Activated CD4-positive, CD25-positive, alpha-beta regulatory T cell treated with anti-CD3 and anti-CD28 coated beads, Interleukin-2, amount 50 U/mL, for 24 hours (primary cell): ENCODE results near the gene DDX1.

Source experiments
- ATAC-seq, 2 donors: fragments of 150-1000 bp; cut with Tn5 transposase; one replicate each; pipeline ENCODE4 v1.10.0; 2021; ENCODE audit warnings: mild to moderate bottlenecking in 1 of 2, moderate library complexity in 1 of 2

DDX1 gene

DNA sequence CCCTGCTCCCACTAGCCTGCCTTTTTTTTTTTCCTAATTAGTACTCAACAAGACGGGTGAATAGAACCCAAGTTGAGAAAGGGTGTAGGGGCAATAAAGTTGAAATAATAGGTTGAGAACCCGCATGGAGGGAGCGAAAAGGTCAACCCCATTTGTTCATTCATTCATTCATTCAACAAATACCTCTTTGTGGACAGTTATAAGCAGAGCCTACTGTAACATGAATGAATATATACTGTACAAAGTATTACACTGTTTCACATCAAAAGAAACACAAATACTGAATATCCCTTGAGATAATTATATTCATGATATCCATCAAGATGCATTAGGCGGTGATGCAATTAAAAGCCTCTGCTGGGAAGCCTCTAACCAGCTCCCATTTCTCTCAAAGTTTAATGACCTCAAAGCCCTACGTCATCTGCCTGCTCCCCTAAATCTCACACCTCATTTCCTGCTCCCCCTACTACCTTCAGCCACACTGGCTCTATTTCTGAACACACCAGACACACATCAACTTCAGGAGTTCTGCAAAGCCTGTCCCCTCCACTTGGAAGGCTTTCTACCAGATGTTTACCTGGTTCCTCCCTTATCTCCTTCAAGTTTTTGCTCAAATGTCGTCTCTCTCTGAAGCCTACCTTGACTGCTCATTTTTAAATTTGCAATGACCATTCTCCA is 29.2 kb upstream of the DDX1 start:
- no peak for ATAC-seq

DNA sequence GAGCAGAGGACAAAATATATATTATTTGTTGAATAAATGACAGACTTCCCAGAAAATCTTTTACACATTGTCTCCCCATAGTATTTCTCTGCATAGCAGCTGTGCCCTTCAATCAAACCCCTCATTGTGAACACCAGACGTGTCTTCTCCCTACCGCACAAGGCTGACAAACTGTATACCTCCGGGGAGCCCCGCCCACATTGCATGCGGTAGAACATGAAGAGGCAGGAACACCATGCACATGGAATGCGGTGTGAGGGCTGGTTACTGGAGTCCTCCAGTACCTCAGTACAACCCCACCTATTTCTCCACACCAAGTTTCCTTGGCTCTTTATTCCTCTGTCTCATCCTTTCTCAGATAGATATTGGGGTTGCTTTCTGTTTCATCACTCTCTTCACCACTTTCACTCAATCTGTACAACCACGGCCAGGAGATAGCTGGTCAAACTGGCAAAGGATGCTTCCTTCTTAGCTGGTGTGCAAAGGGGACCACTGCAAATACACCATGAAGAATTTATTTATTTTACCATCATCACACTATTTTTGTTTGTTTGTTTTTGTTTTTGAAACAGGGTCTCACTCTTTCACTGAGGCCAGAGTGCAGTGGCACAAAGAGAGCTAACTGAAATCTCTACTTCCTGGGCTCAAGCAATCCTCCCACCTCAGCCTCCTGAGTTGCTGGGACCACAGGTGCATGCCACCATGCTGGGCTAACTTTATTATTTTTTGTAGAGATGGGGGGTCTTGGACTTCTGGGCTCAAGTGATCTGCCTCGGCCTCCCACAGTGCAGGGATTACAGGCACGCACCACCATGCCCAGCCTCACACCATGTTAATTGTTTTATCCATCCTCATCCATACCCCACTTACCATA is 28.2 kb upstream of the DDX1 start:
- no peak for ATAC-seq

DNA sequence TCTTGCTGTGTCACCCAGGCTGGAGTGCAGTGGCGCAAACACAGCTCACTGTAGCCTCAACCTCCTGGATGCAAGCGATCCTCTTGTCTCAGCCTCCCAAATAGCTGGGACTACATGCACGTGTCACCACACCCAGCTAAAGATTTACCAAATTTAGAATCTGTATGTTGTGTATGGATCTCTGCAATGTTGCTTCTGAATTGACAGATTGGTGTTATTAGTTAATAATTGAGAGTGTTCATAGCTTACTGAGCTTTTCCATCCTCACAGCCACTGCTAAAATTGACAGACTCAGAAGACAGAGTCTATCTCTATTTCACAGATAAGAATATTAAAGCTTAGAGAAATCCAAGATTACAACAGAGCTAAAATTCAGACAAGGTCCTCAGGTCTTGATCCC is 26.3 kb upstream of the DDX1 start:
- no peak for ATAC-seq

DNA sequence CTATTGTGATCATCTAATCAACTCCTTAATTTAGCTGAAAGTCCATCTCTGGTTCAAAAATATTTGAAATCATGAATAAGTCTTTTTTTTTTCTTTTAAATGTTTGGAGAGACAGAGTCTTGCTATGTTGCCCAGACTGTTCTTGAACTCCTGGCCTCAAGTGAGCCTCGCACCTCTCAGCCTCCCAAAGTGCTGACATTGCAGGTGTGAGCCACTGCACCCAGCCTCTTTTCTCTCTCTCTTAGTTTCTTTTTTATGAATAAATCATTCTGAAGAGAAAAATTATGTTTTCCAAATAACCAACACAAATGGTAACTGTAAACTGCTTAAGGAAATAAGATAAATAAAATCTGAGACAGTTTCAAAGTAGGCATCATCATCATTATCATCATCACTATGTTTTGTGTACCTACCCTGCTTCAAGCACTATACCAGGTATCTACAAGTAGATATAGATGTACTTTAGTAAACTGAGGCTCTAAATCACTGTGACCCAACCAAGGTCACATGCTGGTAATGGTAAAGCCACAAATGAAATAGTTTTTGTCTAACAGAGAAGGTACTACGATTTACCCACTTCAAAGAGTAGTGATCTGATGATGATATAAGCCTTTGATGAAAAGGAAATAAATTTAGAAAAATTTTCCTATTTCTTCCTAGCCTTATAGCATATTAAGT is 25.5 kb upstream of the DDX1 start:
- no peak for ATAC-seq

DNA sequence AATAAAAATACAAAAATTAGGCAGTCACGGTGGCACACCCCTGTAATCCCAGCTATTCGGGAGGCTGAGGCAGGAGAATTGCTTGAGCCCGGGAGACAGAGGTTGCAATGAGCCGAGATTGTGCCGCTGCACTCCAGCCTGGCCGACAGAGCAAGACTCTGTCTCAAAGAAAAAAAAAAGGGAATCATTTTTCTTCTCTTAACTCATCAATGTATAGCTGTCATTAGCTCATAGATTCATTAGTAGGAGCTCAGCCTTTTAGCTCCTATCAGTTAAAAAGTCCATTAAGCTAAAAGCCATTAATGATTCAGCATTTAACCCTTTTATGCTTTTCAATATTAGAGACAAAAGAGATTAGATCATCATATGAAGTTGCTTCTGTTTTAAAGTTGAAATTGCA is 24.8 kb upstream of the DDX1 start:
- no peak for ATAC-seq

DNA sequence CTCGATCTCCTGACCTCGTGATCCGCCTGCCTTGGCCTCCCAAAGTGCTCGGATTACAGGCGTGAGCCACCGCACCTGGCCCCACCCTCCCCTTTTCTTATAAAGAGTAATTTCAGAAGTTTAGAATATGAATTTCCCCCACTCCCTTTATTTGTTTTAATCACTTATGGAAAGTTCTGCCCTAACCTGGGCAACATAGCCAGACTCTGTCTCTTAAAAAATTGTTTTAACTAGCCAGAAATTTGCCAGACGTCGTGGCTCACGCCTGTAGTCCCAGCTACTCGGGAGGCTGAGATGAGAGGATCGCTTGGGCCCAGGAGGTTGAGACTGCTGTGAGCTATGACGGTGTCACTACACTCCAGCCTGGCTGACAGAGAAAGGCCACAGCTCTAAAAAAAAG is 22.8 kb upstream of the DDX1 start:
- ATAC-seq: no peak

DNA sequence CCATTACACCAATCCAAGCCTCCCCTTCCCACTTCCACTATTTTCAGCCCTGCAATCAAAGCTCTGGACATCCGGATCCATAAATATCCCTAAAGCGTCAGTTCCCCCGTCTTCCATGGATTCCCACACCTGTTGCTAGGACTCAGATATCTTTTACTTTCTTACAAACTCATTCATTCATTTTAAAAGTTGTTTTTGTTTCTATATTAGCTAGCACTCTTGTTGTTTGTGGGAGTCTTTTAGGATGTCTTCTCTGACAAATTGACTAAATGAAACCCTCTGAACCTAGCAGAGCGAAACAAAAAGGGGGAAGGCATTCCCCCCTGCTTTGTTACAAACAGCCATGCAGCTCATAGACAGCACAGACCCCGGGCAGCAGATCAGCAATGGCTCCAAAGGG is 21.6 kb upstream of the DDX1 start:
- ATAC-seq: no peak

DNA sequence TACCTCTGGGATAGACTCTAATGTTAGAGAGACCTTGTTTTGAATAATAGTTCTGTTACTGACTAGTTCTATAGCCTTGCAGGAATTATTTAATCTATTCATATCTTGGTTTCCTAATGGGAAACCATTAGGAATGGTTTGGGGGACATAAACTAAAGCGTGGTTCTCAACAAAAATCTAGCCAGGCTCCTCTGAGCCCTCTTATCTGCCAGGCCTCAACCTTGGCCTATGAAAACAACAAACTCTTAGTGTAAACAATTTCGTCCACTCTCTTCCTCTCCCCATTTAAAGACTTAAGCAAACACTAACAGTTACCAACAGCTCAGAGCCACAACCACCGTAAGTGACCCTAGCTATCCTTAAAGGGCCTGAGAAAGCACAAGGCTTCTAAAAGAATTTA is 19.9 kb upstream of the DDX1 start:
- ATAC-seq: no peak

DNA sequence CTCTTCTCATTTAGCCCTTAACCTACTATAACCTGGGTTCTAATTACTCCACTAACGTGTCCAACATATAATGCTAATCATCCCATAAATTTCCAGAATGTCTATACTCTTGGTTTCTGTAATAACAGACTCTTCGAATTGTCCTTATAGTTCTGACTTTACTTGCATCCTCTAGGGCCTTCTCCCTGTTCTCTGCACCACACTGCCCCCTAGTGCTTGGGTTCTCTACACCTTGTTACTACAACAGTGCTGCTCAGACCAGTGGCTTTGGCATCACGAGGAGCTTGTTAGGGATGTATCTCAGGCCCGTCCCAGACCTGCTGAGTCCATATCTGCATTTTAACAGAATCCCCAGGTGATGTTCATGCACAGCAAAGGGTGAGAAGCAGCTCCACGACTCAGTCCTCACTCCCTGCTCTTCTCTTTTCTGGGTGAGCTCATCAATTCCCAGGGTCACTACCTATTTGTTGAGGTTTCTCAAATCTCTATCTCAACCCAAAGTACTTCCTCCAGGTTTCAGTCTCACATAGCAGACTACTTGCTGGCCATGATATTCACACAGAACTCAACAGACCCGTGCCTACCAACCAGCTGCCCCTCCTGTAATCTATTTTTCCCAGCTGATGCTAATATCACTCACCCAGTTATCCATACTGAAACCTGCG is 14.5 kb upstream of the DDX1 start:
- ATAC-seq: peak; percentile 92

DNA sequence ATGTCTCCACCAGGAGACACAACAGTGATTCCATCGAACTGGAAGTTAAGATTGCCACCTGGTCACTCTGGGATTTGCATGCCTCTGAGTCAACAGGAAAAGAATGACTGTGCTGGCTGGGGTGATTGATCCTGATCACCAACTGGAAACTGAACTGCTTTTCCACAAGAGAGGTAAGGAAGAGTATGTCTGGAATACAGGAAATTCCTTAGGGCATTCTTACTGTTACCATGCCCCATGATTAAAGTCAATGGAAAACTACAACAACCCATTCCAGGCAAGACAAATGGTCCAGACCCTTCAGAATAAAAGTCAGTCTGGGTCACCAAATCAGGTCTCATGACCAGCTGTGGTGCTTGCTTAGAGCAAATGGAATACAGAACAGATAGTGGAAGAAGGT is 12.0 kb upstream of the DDX1 start:
- no peak for ATAC-seq

DNA sequence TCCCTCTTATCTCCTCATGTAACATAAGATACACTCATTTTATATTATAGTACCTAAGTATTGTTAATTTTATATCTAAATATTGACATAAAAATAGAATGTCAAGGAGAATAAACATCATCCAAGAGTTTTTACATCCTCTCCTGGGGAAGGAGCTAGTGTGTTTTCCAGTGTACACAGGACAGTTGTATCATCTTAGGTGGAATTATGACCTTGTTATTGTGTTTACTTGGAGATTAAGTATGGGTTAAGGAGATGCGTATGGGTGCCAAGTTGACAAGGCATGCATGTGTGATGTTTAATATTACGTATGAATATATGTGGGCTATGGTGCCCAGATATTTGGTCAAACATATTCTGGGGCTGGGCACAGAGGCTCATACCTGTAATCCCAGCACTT is 11.2 kb upstream of the DDX1 start:
- ATAC-seq: no peak

DNA sequence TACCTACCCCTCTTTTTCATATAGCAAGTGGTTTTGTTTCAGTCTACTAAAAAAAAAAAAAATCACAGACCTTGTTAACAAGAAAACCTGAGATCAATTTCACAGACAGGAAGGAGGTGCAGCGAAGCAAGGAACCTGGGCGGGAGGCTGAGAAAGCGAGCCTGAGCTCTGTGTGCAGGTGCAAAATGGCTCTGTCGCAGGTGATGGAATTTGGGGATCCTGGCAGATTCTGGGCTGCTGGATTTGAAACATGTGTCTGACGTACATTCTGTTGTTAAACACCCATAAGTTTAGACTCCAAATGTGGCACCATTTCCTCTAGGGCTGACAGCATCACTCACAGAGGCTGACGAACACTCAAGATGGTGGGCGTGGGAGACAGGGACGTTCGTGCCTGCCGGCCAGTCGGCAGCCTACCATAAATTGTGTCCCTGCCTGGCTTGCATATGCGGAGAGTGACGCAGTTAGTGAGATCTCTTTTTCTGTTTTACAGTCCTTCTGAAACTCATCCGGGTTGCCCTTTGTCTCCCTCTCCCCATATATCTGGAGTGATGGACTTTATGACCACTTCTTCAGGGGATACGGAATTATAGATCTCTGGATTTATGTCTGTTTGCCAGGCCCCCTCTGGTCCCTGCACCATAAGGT is 8.8 kb upstream of the DDX1 start:
- no peak for ATAC-seq

DNA sequence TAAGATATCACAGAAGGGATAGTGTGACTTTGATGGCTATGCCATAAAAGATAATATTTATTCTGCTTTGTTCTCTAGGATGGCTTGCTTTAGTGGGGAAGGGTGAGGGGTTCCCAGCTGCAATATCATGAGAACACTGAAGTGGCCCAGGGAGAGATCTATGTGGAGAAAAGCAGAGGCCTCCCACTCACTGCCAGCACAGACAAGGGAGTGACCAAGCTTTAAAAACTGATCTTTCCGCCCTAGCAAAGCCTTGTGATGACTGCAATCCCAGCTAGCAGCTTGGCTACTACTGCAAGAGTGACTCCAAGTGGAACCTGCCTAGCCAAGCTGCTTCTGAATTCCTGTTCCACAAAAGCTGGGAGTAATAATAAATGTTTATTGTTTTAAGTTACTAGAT is 7.8 kb upstream of the DDX1 start:
- ATAC-seq: no peak

DNA sequence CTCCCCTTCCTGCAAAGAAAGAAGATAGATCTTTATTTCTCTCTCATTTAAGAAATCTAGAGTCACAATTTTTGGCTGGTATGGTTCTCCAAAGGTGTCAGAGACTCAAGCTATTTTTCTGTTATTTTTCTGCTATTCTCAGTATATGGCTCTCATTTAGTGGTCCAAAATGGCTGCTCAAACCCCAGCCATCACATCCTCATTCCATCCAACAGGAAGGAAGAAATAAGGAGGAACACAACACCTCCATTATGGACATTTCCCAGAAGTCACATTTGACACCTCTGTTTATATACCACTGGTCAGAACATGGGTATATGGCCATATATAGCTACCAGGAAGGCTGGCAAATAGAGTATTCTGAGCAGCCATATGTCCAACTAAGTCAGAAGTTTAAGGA is 7.4 kb upstream of the DDX1 start:
- ATAC-seq: no peak

DNA sequence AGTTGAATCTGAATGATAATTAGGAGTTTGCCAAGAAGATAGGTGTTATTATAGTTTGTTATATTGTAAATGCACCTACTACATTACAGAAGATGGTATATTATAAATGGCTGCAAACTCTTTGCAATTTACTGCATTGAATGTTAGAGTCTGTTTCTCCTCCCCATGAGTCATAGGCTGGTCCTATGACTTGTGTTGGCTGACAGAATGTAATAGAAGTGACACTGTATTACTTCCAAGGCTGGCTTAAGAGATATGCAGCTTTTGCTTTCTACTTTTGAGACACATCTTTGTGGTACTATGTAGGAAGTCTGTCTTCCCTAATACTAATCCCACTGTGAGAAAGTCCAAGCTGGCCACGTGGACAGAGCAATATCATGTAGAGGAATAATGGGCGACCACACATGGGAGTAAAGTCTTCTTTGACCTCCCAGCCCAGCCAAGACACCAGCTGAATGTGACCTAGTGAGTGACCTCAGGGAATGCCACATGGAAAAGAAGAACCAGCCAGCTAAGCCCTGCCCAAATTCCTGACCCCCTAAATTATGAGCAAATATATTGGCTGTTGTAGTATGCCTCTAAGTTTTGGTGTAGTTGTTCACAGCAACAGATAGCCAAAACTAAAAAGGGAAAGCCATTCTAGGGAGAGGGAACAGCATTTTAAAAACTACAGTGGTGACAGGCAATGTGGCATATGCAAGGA is 6.8 kb upstream of the DDX1 start:
- no peak for ATAC-seq

DNA sequence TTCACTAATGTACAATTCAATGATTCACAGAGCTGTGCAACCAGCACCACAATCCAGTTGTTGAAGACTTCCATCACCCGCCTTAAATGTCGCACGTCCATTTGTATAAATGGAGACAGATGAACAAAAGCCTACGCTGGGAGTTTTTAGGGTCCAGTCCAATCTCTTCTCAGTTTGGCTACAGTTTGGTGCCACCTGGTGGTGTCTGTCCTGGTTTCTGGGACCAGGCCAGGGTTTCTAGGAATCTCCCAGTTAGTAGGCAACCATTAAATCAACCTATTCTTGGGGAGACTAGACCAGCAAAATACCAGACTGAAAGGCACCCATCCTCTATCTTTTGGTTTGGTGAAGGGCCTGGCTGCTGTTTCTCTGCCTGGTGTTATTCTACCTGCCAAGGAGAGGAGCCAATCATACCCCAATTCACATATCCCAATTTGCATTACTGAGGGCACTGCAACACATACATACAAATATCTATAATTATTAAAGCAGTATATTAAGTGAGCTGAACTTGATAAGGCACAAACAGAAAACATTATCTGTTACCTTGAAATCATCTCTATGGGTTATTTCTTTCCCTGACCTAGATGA is 3.2 kb upstream of the DDX1 start:
- ATAC-seq: no peak

DNA sequence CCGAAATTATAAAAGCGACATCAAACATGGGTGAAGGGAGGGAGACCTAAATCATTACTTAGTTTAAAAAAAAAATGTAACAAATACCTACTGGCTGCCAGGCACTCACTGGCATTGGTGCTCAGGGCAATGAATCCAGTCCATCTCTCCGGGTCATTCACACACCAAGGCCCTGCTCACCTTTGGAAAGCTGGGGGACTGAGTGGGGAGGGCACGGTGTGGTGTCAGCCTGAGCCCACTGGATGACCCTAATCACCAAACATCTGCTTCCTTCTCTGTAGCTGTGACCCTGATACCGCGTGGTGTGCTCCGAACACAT is 336 bp upstream of the DDX1 start:
- no peak for ATAC-seq

DNA sequence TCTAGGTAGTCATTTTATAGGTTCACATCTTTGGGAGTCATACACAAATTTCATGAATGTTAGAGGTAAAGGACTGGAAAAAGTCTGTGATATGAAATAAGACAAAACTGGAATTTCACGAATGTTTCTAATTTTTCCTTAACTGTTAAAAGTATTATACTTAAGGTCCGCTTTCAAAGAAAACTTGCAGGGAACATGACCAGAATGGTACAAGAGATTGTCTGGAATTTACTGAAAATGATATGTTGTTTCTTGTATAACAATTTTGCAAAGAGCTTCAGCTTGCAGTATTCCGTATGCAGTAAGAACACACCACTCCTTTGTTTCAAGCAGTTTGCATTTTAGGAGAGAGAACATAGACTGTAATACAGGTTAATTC is 1.6 kb downstream of the DDX1 start:
- no peak for ATAC-seq

DNA sequence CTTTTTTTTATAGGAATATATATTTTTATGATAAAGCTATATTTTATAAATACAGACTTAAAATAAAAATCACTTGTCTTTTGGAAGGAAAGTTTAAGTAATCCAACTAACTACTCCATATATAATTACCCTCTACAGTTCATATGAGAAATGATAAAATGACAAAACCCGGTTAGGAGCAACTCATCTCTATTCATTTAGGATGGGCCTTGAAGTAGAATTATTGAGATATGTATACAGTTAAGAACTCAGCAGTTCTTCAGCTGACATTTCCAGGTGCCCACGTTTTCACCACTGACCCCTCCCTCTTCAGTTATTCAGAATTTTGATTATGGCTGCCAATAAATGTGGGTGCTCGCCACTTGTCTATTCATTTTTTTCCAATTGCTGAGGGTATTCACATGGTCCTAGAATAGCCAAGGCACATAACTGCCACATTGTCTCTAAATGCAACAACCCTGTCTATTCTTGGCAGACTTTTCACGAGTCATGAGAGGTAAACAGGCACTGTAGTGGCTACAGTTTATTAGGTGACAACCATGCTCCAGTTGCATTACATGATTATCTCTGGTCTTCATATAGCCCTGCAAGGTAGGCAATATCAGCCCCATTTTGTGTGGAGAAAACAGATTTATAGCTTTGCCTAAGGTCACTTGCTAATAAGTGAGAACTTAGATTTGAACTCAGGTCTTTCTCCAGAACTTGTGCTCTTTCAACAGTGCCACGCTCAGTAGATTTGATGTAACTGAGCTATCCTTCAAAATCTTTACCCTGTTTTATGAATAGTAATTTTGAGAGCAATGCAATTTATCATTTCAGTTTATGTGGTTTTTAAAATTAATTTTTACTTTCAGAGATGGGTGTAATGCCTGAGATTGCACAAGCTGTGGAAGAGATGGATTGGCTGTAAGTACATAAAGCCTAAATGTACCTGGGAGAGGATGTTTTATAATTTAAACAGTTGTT is 2.9 kb downstream of the DDX1 start:
- ATAC-seq: no peak

DNA sequence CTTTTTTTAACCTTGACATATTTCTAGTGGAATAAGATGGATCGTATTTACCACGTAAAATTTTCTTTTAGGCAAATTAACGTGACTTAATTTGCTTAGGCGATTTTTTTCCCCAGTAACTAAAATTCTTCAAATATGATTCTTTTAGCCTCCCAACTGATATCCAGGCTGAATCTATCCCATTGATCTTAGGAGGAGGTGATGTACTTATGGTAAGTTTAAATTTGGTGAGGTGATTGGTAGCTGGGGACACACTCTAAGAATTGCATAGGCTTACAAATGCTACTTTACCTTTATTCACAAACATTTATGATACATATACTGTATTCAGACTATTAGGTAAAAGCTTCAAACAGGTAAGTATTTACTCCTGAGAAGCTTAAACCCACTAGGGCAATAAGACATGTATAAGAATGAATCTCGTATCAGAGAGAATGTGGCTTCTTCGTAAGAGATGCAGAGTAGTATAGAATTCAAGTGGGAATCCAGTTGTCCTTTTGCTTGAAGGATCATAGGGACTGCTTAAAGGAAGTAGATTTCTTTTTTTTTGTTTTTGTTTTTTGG is 3.8 kb downstream of the DDX1 start:
- no peak for ATAC-seq
